Measurements from ENCODE around the gene NFATC2.

The NFATC2 gene

GRCh38 chr20:51511861-51512619 lies 30.5 kb downstream of the NFATC2 start:
- DNase-seq: no peak

- DNase-seq: no peak
Measured at GRCh38 chr20:51510936-51511605, 31.4 kb downstream of the NFATC2 start.

GRCh38 chr20:51510169-51510568 lies 32.4 kb downstream of the NFATC2 start:
- no peak for DNase-seq

- no peak for DNase-seq
Measured at GRCh38 chr20:51509208-51509607, 33.3 kb downstream of the NFATC2 start.

GRCh38 chr20:51508780-51509179 lies 33.7 kb downstream of the NFATC2 start:
- DNase-seq: no peak

- DNase-seq: no peak
Measured at GRCh38 chr20:51508158-51508557, 34.4 kb downstream of the NFATC2 start.

GRCh38 chr20:51507216-51508036 lies 35.1 kb downstream of the NFATC2 start:
- DNase-seq: no peak

- no peak for DNase-seq
Measured at GRCh38 chr20:51506527-51507215, 35.8 kb downstream of the NFATC2 start.

- DNase-seq: no peak
Measured at GRCh38 chr20:51505566-51505965, 37.0 kb downstream of the NFATC2 start.

GRCh38 chr20:51503376-51503775 lies 39.1 kb downstream of the NFATC2 start:
- no peak for DNase-seq

- no peak for DNase-seq
Measured at GRCh38 chr20:51500936-51501335, 41.6 kb downstream of the NFATC2 start.

GRCh38 chr20:51500311-51500710 lies 42.2 kb downstream of the NFATC2 start:
- no peak for DNase-seq

- no peak for DNase-seq
Measured at GRCh38 chr20:51498765-51499540, 43.6 kb downstream of the NFATC2 start.

- no peak for DNase-seq
Measured at GRCh38 chr20:51497542-51498467, 44.7 kb downstream of the NFATC2 start.

- DNase-seq: no peak
Measured at GRCh38 chr20:51496964-51497363, 45.6 kb downstream of the NFATC2 start.

GRCh38 chr20:51495921-51496545 lies 46.5 kb downstream of the NFATC2 start:
- no peak for DNase-seq

GRCh38 chr20:51495291-51495690 lies 47.2 kb downstream of the NFATC2 start:
- DNase-seq: no peak

- no peak for DNase-seq
Measured at GRCh38 chr20:51494241-51495110, 48.0 kb downstream of the NFATC2 start.

GRCh38 chr20:51493346-51493791 lies 49.1 kb downstream of the NFATC2 start:
- DNase-seq: no peak

Measured in NCI-H510A treated with DMSO at 0.1 percent for 48 hours (cell line).